Neural progenitor cell (in vitro differentiated cells): Measurements from ENCODE around the gene PLEKHB2. TPM values are rescaled to one million over a fixed set of nuclear protein-coding genes. Genes with fewer than 3 reads are reported as not detected.
"Not testable (repeated sequence)": the region's sequence is repeated elsewhere in the genome, so short reads cannot be mapped to it uniquely, and the experiment has no call there.

Experiments used
- DNase-seq: peaks from one replicate; pipeline ENCODE4 v3.0.0-alpha.2; 2016; ENCODE audit warnings: low spot score
- H2AFZ ChIP-seq: fragments of 200-600 bp; sonication (generic); replicated peaks from 2 replicates; pipeline ENCODE4 v1.6.1; 2016; ENCODE audit warnings: antibody characterized with exemption
- H3F3A ChIP-seq: fragments of 200-600 bp; sonication (generic); 2 replicates; pipeline ENCODE4 v1.6.1; 2016; ENCODE audit warnings: antibody characterized with exemption, low read depth
- H3K27ac ChIP-seq: fragments of 200-600 bp; sonication (generic); 2 replicates; pipeline ENCODE4 v1.5.1; 2016; ENCODE audit warnings: mild to moderate bottlenecking
- H3K27me3 ChIP-seq: fragments of 200-600 bp; sonication (generic); 2 replicates; pipeline ENCODE4 v1.6.1; 2016; ENCODE audit warnings: mild to moderate bottlenecking, moderate library complexity
- H3K36me3 ChIP-seq: fragments of 200-600 bp; sonication (generic); 2 replicates; pipeline ENCODE4 v1.5.1; 2016
- H3K4me1 ChIP-seq: fragments of 200-600 bp; sonication (generic); 2 replicates; pipeline ENCODE4 v1.6.1; 2016; ENCODE audit warnings: mixed run types
- H3K4me2 ChIP-seq: fragments of 200-600 bp; sonication (generic); 2 replicates; pipeline ENCODE4 v1.6.1; 2016
- H3K4me3 ChIP-seq: fragments of 200-600 bp; sonication (generic); 2 replicates; pipeline ENCODE4 v1.5.1; 2016
- H3K79me2 ChIP-seq: fragments of 200-600 bp; sonication (generic); 2 replicates; pipeline ENCODE4 v1.6.1; 2016; ENCODE audit warnings: low read depth
- H3K9ac ChIP-seq: fragments of 200-600 bp; sonication (generic); 2 replicates; pipeline ENCODE4 v1.6.1; 2016
- H3K9me3 ChIP-seq: fragments of 200-600 bp; sonication (generic); 2 replicates; pipeline ENCODE4 v1.5.1; 2016; ENCODE audit warnings: low read depth
- H4K20me1 ChIP-seq: fragments of 200-600 bp; sonication (generic); 2 replicates; pipeline ENCODE4 v1.6.1; 2016; ENCODE audit warnings: low read depth
- H3K27ac Mint-ChIP-seq: 3 replicates; pipeline ENCODE4 v1.8.0; 2021; ENCODE audit warnings: mixed read lengths
- H3K27me3 Mint-ChIP-seq: 2 replicates; pipeline ENCODE4 v1.8.0; 2022; ENCODE audit warnings: low read depth, mild to moderate bottlenecking, inconsistent platforms, moderate library complexity, mixed read lengths; ENCODE audit not compliant: insufficient read depth
- H3K36me3 Mint-ChIP-seq: 3 replicates; pipeline ENCODE4 v1.8.0; 2021; ENCODE audit warnings: mixed read lengths
- H3K4me1 Mint-ChIP-seq: 3 replicates; pipeline ENCODE4 v1.8.0; 2021; ENCODE audit warnings: mixed read lengths
- H3K4me3 Mint-ChIP-seq: 3 replicates; pipeline ENCODE4 v1.8.0; 2021; ENCODE audit warnings: mild to moderate bottlenecking, moderate library complexity, mixed read lengths
- H3K9me3 Mint-ChIP-seq: 3 replicates; pipeline ENCODE4 v1.8.0; 2020; ENCODE audit warnings: mixed read lengths
- EZH2 ChIP-seq: fragments of 200-600 bp; sonication (generic); IDR thresholded peaks from 2 replicates; pipeline ENCODE4 v1.6.1; 2017; ENCODE audit warnings: antibody characterized with exemption, mild to moderate bottlenecking, moderate library complexity
- EZH2phosphoT487 ChIP-seq: fragments of 200-600 bp; sonication (generic); IDR thresholded peaks from 2 replicates; pipeline ENCODE4 v1.6.1; 2017; ENCODE audit warnings: antibody characterized with exemption
- total RNA-seq: library from RNA; depleted of rRNA; stranded (reverse); fragments of >200 nt; gene quantifications from 2 replicates; pipeline ENCODE4 v1.2.3, GENCODE V29; 2015; ENCODE audit warnings: low replicate concordance
- TF ChIP-seq, protein P1 (sequence below): fragments of 200-600 bp; sonication (generic); IDR thresholded peaks from 2 replicates; pipeline ENCODE4 v1.5.1; 2017; ENCODE audit warnings: antibody characterized with exemption, mild to moderate bottlenecking

PLEKHB2 gene
- total RNA-seq, 1 donor from 2014 or later = 57.4 TPM

DNA sequence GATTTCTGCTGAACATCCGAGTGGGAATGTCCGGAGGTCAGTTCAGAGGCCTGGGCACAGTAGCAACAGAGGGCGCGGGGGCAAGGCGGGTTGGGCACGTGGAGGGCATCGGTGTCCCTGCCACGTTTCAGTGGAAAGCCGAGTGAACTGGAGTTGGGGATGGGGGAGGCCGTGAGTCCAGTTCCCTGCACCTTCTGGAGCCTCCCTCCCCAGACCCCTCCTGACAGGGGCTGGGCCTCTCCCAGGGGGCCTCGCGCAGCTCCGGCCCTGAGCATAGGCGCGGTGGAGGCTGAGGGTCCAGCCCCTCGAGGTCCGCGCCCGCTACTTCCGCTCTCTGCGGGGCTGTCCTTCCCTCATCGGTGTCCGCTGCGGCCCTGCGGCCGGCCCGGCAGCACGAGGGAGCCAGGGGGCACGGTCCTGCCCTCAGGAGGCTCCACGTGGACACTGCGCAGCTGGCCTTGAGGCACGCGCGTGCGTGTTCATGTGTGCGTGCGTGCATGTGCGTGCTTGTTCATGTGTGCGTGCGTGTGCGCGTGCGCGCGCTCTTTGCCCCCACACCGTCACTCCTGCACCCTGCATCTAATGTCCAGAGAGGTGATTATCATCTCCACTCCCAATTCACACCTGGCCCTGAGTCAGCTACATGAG, 50.2 kb downstream of the PLEKHB2 start:
- Histone ChIP-seq H3K9ac (no peak overlapping the region), H3K36me3 (no peaks in the 10 kb centered on the region), H3K27ac (no peak overlapping the region), H3K4me2 (no peak overlapping the region), H3K4me3 (no peak overlapping the region), H3K9me3 (no peaks in the 10 kb centered on the region), H3K27me3 (no peaks in the 10 kb centered on the region), H3F3A (no peaks in the 10 kb centered on the region), H4K20me1 (no peaks in the 10 kb centered on the region), H3K79me2 (no peaks in the 10 kb centered on the region), H2AFZ (no peak overlapping the region), H3K4me1 (no peaks in the 10 kb centered on the region)
- H3K36me3 Mint-ChIP-seq = peaks cover 4% of the 10 kb centered on the region
- no peak for DNase-seq
- peak overlapping the region; percentile 58 for H3K4me3 Mint-ChIP-seq
- TF ChIP-seq EZH2phosphoT487 (no peak), EZH2 (no peak)
- TF ChIP-seq, protein P1, sequence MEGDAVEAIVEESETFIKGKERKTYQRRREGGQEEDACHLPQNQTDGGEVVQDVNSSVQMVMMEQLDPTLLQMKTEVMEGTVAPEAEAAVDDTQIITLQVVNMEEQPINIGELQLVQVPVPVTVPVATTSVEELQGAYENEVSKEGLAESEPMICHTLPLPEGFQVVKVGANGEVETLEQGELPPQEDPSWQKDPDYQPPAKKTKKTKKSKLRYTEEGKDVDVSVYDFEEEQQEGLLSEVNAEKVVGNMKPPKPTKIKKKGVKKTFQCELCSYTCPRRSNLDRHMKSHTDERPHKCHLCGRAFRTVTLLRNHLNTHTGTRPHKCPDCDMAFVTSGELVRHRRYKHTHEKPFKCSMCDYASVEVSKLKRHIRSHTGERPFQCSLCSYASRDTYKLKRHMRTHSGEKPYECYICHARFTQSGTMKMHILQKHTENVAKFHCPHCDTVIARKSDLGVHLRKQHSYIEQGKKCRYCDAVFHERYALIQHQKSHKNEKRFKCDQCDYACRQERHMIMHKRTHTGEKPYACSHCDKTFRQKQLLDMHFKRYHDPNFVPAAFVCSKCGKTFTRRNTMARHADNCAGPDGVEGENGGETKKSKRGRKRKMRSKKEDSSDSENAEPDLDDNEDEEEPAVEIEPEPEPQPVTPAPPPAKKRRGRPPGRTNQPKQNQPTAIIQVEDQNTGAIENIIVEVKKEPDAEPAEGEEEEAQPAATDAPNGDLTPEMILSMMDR = no peak
- no peak overlapping the region for H3K27ac Mint-ChIP-seq
- peaks cover 12% of the 10 kb centered on the region for H3K4me1 Mint-ChIP-seq
- H3K9me3 Mint-ChIP-seq = no peaks in the 10 kb centered on the region
- H3K27me3 Mint-ChIP-seq = peaks cover 9% of the 10 kb centered on the region

DNA sequence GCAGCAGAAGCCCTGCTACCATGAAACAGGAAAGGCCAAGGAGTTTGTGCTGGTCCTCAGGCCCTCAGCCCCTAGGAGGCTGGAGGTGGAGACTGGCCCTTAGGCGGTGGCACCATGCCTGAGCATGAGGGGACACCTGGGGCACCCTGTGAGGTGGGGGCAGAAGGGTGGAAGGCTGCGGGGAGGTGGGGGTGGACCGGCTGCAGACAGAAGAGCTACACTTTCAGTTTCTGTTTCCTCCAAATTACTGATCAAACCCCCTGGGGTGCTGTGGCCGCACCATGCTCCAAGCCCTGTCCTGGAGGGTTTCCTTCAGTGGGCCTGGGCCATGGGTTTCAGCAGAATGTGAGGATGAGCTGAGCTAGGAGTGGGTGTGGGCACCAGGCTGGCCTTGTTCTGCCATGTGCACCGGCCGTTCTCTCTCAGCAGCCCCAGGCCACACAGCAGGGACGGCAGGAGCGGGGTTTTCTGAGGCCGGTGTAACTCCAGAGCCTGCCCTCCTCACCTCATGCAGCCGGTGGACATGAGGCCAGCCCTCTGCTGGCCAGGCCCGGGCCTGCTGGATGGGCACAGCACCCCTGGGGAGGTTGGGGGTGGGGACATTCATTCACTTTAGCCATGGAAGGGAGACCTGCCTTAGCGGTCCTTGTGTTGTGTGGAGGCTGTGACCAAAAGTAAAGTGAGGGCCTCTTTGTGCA, 51.5 kb downstream of the PLEKHB2 start:
- Histone ChIP-seq H3K36me3 (no peaks in the 10 kb centered on the region), H3K4me3 (no peak overlapping the region), H3K4me2 (no peak overlapping the region), H3K4me1 (no peaks in the 10 kb centered on the region), H3K27me3 (no peaks in the 10 kb centered on the region), H2AFZ (no peak overlapping the region), H4K20me1 (no peaks in the 10 kb centered on the region), H3F3A (no peaks in the 10 kb centered on the region), H3K9me3 (no peaks in the 10 kb centered on the region), H3K79me2 (no peaks in the 10 kb centered on the region), H3K9ac (no peak overlapping the region), H3K27ac (no peak overlapping the region)
- peaks cover 7% of the 10 kb centered on the region for H3K27me3 Mint-ChIP-seq
- TF ChIP-seq EZH2 (no peak), EZH2phosphoT487 (no peak)
- TF ChIP-seq, protein P1 = no peak
- H3K4me3 Mint-ChIP-seq = no peak overlapping the region
- H3K4me1 Mint-ChIP-seq = peaks cover 12% of the 10 kb centered on the region
- DNase-seq = no peak
- no peak overlapping the region for H3K27ac Mint-ChIP-seq
- H3K9me3 Mint-ChIP-seq = no peaks in the 10 kb centered on the region
- no peaks in the 10 kb centered on the region for H3K36me3 Mint-ChIP-seq

DNA sequence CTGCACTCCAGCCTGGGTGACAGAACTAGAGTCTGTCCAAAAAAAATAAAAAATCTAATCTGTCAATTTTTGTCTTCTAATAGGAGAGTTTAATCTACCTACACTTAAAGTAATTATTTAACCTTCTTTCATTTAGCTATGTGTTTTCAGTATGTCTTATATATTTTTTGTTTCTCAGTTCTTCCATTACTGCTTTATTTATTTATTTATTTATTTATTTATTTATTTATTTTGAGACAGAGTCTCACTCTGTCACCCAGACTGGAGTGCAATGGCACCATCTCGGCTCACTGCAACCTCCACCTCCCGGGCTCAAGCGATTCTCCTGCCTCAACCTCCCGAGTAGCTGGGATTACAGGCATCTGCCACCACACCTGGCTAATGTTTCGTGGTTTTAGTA, 60.4 kb downstream of the PLEKHB2 start:
- H3K36me3 ChIP-seq, H3K27ac ChIP-seq, H3K9me3 ChIP-seq, H4K20me1 ChIP-seq, H2AFZ ChIP-seq, H3K4me2 ChIP-seq, H3K27me3 Mint-ChIP-seq, DNase-seq, H3K27ac Mint-ChIP-seq, H3K4me1 Mint-ChIP-seq, H3K79me2 ChIP-seq, H3K9me3 Mint-ChIP-seq, H3F3A ChIP-seq, H3K4me3 Mint-ChIP-seq, H3K36me3 Mint-ChIP-seq, H3K9ac ChIP-seq, H3K27me3 ChIP-seq, H3K4me3 ChIP-seq, H3K4me1 ChIP-seq: not testable (repeated sequence)

GRCh38 chr2:131168538-131168937, 63.4 kb downstream of the PLEKHB2 start:
- TF ChIP-seq, protein P1 = no peak
- TF ChIP-seq EZH2phosphoT487 (no peak), EZH2 (no peak)

DNA sequence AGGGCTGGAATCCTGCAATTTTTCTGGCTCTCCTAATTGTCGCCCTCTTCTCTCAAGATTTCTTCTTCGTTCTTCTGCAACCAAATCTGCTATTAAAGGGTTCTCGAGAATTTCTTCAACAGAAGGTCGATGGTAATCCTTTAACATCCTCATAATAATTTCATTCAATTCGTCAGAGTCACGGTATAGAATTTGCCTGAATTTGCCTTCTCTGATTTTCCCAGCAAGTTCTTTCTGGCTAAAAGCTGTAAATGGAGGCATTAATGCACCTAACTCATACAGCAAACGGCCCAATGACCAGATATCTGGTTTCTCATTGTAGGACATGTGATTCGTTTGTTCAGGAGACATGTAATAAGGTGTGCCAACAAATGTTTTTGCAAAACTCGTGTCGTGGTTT, 72.9 kb downstream of the PLEKHB2 start:
- H3K4me3 ChIP-seq, H3K9me3 Mint-ChIP-seq, H3K4me1 Mint-ChIP-seq, DNase-seq, H3K9me3 ChIP-seq, H3K4me1 ChIP-seq, H3K4me3 Mint-ChIP-seq, H4K20me1 ChIP-seq, H3F3A ChIP-seq, H3K36me3 Mint-ChIP-seq, H3K79me2 ChIP-seq, H3K27ac Mint-ChIP-seq, H3K36me3 ChIP-seq, H3K27ac ChIP-seq, H3K9ac ChIP-seq, H3K27me3 ChIP-seq, H2AFZ ChIP-seq, H3K4me2 ChIP-seq, H3K27me3 Mint-ChIP-seq: not testable (repeated sequence)

More at GRCh38 chr2:131168538-131168937, 63.4 kb downstream of the PLEKHB2 start:
- no peak overlapping the region for H3K27ac ChIP-seq
- no peaks in the 10 kb centered on the region for H3K36me3 Mint-ChIP-seq
- no peaks in the 10 kb centered on the region for H3K27me3 Mint-ChIP-seq
- no peaks in the 10 kb centered on the region for H4K20me1 ChIP-seq
- H3K4me1 ChIP-seq = no peaks in the 10 kb centered on the region
- no peak overlapping the region for H3K9ac ChIP-seq
- H2AFZ ChIP-seq = no peak overlapping the region
- H3K9me3 ChIP-seq = no peaks in the 10 kb centered on the region
- no peaks in the 10 kb centered on the region for H3F3A ChIP-seq
- H3K4me3 ChIP-seq = no peak overlapping the region
- peaks cover 3% of the 10 kb centered on the region for H3K9me3 Mint-ChIP-seq
- no peaks in the 10 kb centered on the region for H3K4me1 Mint-ChIP-seq
- H3K27ac Mint-ChIP-seq = no peak overlapping the region
- no peak overlapping the region for H3K4me3 Mint-ChIP-seq
- no peaks in the 10 kb centered on the region for H3K79me2 ChIP-seq
- H3K36me3 ChIP-seq = no peaks in the 10 kb centered on the region
- no peak overlapping the region for H3K4me2 ChIP-seq
- DNase-seq = no peak
- no peaks in the 10 kb centered on the region for H3K27me3 ChIP-seq
